OCI-LY3 (cell line): ENCODE data around the gene PAK4.

ENCODE experiments used
- EZH2phosphoT487 ChIP-seq: fragments of 200-600 bp; shearing (Covaris generic); IDR thresholded peaks from 2 replicates; pipeline ENCODE4 v1.6.1; 2018; ENCODE audit warnings: antibody characterized with exemption, mixed run types, low read depth
- TF ChIP-seq, protein P1 (sequence below): fragments of 200-600, 300-600 bp; sonication (generic); IDR thresholded peaks from 2 replicates; pipeline ENCODE4 v1.5.1; 2014; ENCODE audit warnings: antibody characterized with exemption, low read length, low read depth

DNA sequence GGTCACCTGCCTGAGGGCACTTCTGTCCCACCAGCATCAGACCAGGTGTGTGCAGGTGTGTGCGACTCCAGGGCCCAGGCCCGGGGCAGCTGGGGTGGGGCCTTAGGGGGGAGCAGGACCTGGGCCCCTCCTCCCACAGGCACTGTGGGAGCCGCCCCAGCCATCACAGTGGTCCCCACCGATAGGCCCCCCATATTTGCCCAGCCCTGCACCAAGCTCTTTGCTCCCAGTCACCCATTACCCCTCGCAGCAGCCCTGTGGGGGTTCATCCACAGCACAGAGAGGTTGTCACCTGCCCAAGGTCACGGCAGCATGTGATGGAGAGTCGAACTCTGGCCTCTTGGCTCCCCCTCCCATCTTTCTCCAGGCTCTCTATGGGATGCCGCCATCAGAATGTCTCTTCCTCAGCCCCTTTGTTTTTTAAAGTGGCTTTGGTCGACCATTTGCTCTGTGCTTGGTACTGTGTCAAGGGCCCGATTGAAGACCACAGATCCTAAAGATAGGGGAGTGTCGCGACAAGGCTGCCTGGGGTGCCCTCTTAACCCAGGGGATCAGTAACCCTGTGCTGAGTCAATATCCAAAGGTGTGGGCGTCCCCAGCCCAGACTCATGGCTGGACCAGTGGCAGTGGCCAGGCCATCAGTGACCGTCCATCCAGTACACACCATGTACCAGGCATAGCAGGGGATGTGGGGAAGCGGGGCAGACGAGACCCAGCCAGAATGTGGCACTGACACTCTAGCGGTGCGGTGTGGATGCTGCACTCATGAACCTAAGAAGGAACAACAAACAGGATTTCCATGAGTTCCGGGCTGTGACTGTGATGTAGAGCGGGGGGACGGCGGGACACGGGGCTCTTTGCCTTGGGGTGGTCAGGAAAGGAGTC is 42.9 kb downstream of the PAK4 start:
- TF ChIP-seq, protein P1, sequence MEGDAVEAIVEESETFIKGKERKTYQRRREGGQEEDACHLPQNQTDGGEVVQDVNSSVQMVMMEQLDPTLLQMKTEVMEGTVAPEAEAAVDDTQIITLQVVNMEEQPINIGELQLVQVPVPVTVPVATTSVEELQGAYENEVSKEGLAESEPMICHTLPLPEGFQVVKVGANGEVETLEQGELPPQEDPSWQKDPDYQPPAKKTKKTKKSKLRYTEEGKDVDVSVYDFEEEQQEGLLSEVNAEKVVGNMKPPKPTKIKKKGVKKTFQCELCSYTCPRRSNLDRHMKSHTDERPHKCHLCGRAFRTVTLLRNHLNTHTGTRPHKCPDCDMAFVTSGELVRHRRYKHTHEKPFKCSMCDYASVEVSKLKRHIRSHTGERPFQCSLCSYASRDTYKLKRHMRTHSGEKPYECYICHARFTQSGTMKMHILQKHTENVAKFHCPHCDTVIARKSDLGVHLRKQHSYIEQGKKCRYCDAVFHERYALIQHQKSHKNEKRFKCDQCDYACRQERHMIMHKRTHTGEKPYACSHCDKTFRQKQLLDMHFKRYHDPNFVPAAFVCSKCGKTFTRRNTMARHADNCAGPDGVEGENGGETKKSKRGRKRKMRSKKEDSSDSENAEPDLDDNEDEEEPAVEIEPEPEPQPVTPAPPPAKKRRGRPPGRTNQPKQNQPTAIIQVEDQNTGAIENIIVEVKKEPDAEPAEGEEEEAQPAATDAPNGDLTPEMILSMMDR: no peak
- no peak for TF ChIP-seq EZH2phosphoT487
